K562 (cell line): ENCODE measurements around the gene IP6K3. TPM values are rescaled to one million over a fixed set of nuclear protein-coding genes. Genes with fewer than 3 reads are reported as not detected.
A peak's percentile ranks its signal among the peaks of the same experiment; 100 is the strongest.

Source experiments
- CAMTA2 ChIP-seq: fragments of 250-450 bp; sonication (Bioruptor Pico); conservative IDR thresholded peaks from 2 replicates; pipeline ENCODE4 v1.5.1; 2022
- CBX1 ChIP-seq: sonication (generic); IDR thresholded peaks from 2 replicates; pipeline ENCODE4 v1.6.1; 2016; ENCODE audit warnings: antibody characterized with exemption, low read depth, mild to moderate bottlenecking
- CBX8 ChIP-seq: fragments of 200-600 bp; sonication (generic); IDR thresholded peaks from 2 replicates; pipeline ENCODE4 v1.6.1; 2012; ENCODE audit warnings: borderline replicate concordance, mixed run types, low read depth, mild to moderate bottlenecking, moderate library complexity, mixed read lengths, low read length, control low read depth, inconsistent platforms; ENCODE audit not compliant: poor library complexity, severe bottlenecking; ENCODE audit errors: extremely low read depth
- CSDE1 ChIP-seq, 2 experiments: fragments of 450-650 bp; IDR thresholded peaks; 2 replicates each; pipeline ENCODE4 v1.6.1; 2016; ENCODE audit warnings: mild to moderate bottlenecking in 1 of 2
- DLX4 ChIP-seq: fragments of 250-450 bp; sonication (Bioruptor Pico); IDR thresholded peaks from 2 replicates; pipeline ENCODE4 v1.6.1; 2021; ENCODE audit warnings: mild to moderate bottlenecking
- FOSL1 ChIP-seq: fragments of 200-800 bp; sonication (Bioruptor generic); conservative IDR thresholded peaks from 2 replicates; pipeline ENCODE4 v1.6.1; 2016; ENCODE audit warnings: missing genetic modification characterization, missing compliant biosample characterization
- FOXO4 ChIP-seq: fragments of 450-650 bp; formaldehyde crosslinking; IDR thresholded peaks from 2 replicates; pipeline ENCODE4 v1.4.0; 2020; ENCODE audit warnings: mild to moderate bottlenecking, moderate library complexity
- GATA2 ChIP-seq: sonication (generic); formaldehyde crosslinking; IDR thresholded peaks from 2 replicates; pipeline ENCODE4 v1.4.0; 2020; ENCODE audit warnings: mild to moderate bottlenecking, missing genetic modification reagents
- KAT2B ChIP-seq: IDR thresholded peaks from one replicate; pipeline ENCODE4 v1.6.1; 2012; ENCODE audit warnings: low read depth, mild to moderate bottlenecking, control low read depth, inconsistent platforms, low read length, moderate library complexity
- KLF10 ChIP-seq: fragments of 250-450 bp; sonication (Bioruptor Pico); IDR thresholded peaks from 2 replicates; pipeline ENCODE4 v1.6.1; 2021; ENCODE audit warnings: matching md5 sums
- KLF13 ChIP-seq: fragments of 450-650 bp; IDR thresholded peaks from 2 replicates; pipeline ENCODE4 v1.6.1; 2016; ENCODE audit warnings: missing genetic modification characterization, low read depth, mild to moderate bottlenecking, missing compliant biosample characterization, moderate library complexity, borderline replicate concordance
- LARP7 ChIP-seq: fragments of 450-650 bp; IDR thresholded peaks from 2 replicates; pipeline ENCODE4 v1.6.1; 2016
- MCM7 ChIP-seq, 2 experiments: fragments of 450-650 bp; IDR thresholded peaks; 2 replicates each; pipeline ENCODE4 v1.6.1; 2016 to 2018
- MECOM ChIP-seq: fragments of 250-450 bp; sonication (Bioruptor Pico); IDR thresholded peaks from 2 replicates; pipeline ENCODE4 v1.8.0; 2022; ENCODE audit warnings: inconsistent platforms
- MED1 ChIP-seq: sonication (generic); formaldehyde crosslinking; IDR thresholded peaks from 2 replicates; pipeline ENCODE4 v1.8.1; 2023; ENCODE audit warnings: missing genetic modification reagents, borderline replicate concordance
- POLR3A ChIP-seq: IDR thresholded peaks from 2 replicates; pipeline ENCODE4 v1.6.1; 2011; ENCODE audit warnings: borderline replicate concordance, mild to moderate bottlenecking, moderate library complexity; ENCODE audit not compliant: insufficient read length, insufficient read depth; ENCODE audit errors: extremely low read depth
- RAD21 ChIP-seq, 2 experiments: fragments of 250-450 bp in 1 of 2; fragments of 450-650 bp in 1 of 2; sonication (Bioruptor Pico) in 1 of 2; formaldehyde crosslinking in 1 of 2; IDR thresholded peaks in 1 of 2; conservative IDR thresholded peaks in 1 of 2; 2 replicates each; pipeline versions ENCODE4 v1.4.0 to v1.8.0; 2020 to 2022; ENCODE audit warnings: mild to moderate bottlenecking in 2 of 2, moderate library complexity in 1 of 2
- SMARCA5 ChIP-seq: fragments of 450-650 bp; IDR thresholded peaks from 2 replicates; pipeline ENCODE4 v1.6.1; 2016
- SRF ChIP-seq, 2 experiments: fragments of 250-450, 450-650 bp in 1 of 2; sonication (Bioruptor Pico) in 1 of 2; sonication (generic) in 1 of 2; formaldehyde crosslinking; IDR thresholded peaks; 2 replicates each; pipeline versions ENCODE4 v1.5.0 to v1.5.1; 2020 to 2022; ENCODE audit warnings: mild to moderate bottlenecking in 1 of 2, missing genetic modification reagents in 1 of 2
- SRSF1 ChIP-seq: fragments of 200-400 bp; formaldehyde crosslinking; IDR thresholded peaks from 2 replicates; pipeline ENCODE4 v1.6.1; 2017; ENCODE audit warnings: mild to moderate bottlenecking, low read depth, low read length, moderate library complexity
- ZNF175 ChIP-seq: fragments of 200-800 bp; sonication (Bioruptor generic); IDR thresholded peaks from 2 replicates; pipeline ENCODE4 v1.6.1; 2016; ENCODE audit warnings: low read depth, mild to moderate bottlenecking, missing genetic modification characterization, missing compliant biosample characterization
- ZNF197 ChIP-seq: fragments of 200-800 bp; sonication (Bioruptor generic); IDR thresholded peaks from 2 replicates; pipeline ENCODE4 v1.6.1; 2016; ENCODE audit warnings: low read depth, missing genetic modification characterization, missing compliant biosample characterization
- ZNF436 ChIP-seq: fragments of 250-450, 450-650 bp; sonication (Bioruptor Pico); formaldehyde crosslinking; IDR thresholded peaks from 2 replicates; pipeline ENCODE4 v1.7.0; 2020; ENCODE audit warnings: mild to moderate bottlenecking
- polyA plus RNA-seq, 8 experiments: library from polyadenylated mRNA; depleted of rRNA in 4 of 8; stranded (reverse) in 5 of 8; unstranded in 3 of 8; fragments of >200 nt; fragmentation: Nextera tagmentation in 2 of 8; fragmentation: Illumina TruSeq in 1 of 8; extraction: Ambion mirVana in 2 of 8; extraction: Trizol in 1 of 8; gene quantifications; 2 replicates each; pipeline versions ENCODE4 v1.2.1 to v1.2.3, GENCODE V29; 2011 to 2014; ENCODE audit warnings: inconsistent platforms in 1 of 8, missing spikeins in 1 of 8
- total RNA-seq, 7 experiments: library from RNA; depleted of rRNA in 6 of 7; stranded (reverse); fragments of >200 nt in 6 of 7; fragmentation: Illumina TruSeq in 2 of 7; extraction: Trizol in 2 of 7; gene quantifications; 2 replicates each; pipeline versions ENCODE4 v1.2.1 to v1.2.3, GENCODE V29; 2011 to 2021; ENCODE audit warnings: low replicate concordance in 1 of 7

Gene IP6K3
- total and polyA plus RNA-seq, 9 of the 15 experiments (the other 6 are each of a cell fraction or from before 2014, with no cell fraction given), result not detected

- TF ChIP-seq CBX8 (no peak), KLF13 (peak; percentile 95), SMARCA5 (no peak), ZNF436 (CRISPR knock-in tag) (no peak), CAMTA2 (CRISPR knock-in tag) (0 out of 2 replicates have a peak, but pooled peaks have one; percentile 47), DLX4 (CRISPR knock-in tag) (no peak), KAT2B (no peak), ZNF175 (CRISPR knock-in tag) (peak; percentile 99), CSDE1 (IDR thresholded peaks at IDR 0.05) (peak in 1 of 2 experiments; percentile 100; a peak in 2 of 4 replicates), SRSF1 (peak; percentile 72; the same call in 1 of the 2 replicates), FOSL1 (tag) (peak; percentile 75), SRF (CRISPR knock-in tag; IDR thresholded peaks at IDR 0.05) (peak in 1 of 2 experiments; percentile 77; a peak in 2 of 4 replicates), FOXO4 (CRISPR knock-in tag) (no peak), LARP7 (0 out of 2 replicates have a peak, but pooled peaks have one; percentile 65), POLR3A (no peak), MED1 (CRISPR knock-in tag) (no peak), ZNF197 (peak; percentile 99), KLF10 (CRISPR knock-in tag) (no peak), MECOM (0 out of 2 replicates have a peak, but pooled peaks have one; percentile 61), RAD21 (CRISPR knock-in tag; conservative IDR thresholded peaks at IDR 0.05 in 1 of 2, IDR thresholded peaks at IDR 0.05 in 1 of 2) (0 out of 4 replicates have a peak, but pooled peaks of 1 of the 2 experiments have one; percentile 5), GATA2 (CRISPR knock-in tag) (no peak), MCM7 (IDR thresholded peaks at IDR 0.05) (0 out of 4 replicates have a peak, but pooled peaks of 1 of the 2 experiments have one; percentile 33), CBX1 (peak; percentile 73)
Observed at GRCh38 chr6:33788694-33789549, 42.2 kb upstream of the IP6K3 start, which contains the start of gene LEMD2 (continued).
